Activated naive CD4-positive, alpha-beta T cell treated with anti-CD3 and anti-CD28 coated beads, Interleukin-2, amount 50 U/mL, for 16 hours (primary cell): ENCODE results near the gene ATP2B3.

Source experiments
- DNase-seq: peaks from one replicate; pipeline ENCODE4 v3.0.0-alpha.2; 2020

ATP2B3 gene

DNA sequence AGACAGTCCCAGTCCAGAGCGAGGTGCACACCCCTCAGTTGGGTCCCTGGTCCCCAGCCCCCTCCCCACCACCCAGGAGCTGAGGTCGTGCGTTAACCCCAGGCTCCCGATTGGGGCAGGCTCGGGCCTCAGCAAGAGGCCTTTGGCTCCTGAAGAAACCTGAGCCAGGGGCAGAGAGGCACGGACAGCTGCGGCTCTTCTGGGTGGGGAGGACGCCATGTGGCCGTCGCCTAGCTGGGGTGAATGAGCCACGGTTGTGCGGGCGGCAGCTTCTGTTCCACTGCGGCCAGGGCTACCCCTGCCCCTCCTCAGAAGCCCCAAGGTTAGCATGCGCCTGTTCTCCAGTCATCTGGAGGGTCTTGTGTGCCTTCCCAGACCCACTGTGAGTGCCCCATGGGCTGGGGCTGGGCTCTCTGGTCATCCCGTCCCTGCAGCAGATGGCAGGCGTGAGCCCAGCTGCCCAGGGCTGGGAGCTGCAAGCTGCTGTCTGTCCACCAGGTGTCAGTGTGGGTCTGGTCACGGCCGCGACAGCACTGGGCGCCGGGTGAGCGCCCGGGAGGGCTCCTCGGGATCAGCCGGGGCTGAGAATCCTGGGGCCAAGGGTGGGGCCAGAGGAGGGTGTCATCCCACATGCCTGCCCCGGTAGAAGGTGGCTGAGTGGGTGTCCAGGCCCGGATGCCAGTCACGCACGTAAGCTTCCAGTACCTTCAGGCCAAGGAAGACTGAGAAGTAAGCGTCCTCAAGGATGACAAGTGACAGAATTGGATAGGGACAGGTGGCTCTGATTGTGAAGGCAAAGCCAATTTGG, 21.9 kb downstream of the ATP2B3 start:
- DNase-seq = peak; percentile 58

DNA sequence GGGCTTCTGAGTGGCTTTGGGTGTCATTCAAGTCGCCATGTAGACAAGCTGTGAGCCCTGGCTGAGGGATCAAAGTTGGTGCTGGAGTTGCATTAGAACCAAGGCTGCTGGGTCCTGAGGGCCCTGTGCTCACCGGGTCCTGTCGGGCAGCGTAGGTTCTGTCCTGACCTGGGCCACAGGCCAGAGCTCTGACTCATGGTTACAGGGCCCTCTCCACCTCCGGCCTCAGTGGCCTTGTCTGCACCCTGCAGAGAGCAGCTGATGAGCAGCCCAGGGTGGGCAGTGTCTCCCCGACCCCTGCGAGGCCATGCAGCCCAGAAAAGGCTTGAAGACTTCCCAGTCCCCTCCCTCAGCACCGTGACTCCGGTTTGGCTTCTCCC, 22.5 kb downstream of the ATP2B3 start:
- DNase-seq = no peak

DNA sequence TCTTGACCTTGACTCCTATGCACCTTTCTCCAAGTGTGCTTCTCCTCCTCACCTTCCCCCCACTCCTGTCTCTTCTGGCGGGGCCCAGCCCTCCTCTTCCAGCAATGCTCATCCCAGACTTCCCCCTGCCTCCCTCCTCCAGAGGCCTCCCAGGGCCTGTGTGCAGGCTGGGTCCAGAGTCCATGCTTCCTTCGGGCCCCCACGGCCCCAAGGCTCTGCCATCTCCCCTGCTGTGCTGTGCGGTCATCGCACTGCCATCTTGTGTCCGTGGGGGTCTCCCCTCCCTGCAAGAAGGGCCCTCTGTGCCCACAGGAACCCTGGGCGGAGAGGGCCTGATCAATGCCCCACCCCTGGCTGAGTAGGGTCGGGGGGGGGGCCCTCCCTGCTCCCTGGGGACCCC, 27.3 kb downstream of the ATP2B3 start:
- DNase-seq = no peak

DNA sequence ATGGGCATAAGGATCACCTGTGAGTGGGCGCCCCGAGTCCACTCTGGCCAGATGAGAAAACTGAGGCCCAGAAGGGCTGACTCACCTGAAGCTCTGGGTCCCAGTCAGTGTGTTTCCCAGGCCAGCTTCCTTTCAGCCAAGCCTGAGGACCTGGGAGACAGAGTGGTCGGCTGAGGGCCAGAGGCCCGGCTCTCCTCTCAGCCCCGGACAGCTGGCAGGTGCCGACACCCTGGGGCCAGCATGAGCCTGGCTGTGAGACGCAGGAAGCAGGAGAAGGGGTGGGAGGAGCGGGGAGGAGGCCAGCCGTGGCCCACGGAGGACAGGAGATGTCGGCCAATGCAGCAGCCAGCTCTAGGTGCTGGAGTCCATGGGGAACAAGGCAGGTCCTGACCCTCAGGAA, 28.9 kb downstream of the ATP2B3 start:
- no peak for DNase-seq

DNA sequence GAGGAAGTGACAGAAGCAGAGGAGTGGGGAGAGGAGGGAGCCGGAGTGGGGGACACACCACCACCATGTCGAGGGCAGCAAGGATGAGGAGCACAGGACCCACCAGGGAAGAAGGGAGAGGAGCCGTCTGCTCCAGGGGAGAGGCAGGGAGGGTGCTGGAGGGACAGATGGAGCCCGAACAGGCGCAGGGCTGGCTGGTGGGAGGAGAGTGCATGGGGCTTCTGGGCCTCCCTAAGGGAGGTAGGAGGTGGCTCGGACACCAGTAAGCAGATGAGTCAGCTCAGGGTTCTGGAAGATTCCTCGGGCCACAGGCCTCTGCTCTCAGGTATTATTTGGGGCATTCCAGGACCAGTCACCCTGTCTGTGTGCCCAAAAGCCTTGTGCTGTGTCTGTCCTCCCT, 29.8 kb downstream of the ATP2B3 start:
- DNase-seq = no peak

DNA sequence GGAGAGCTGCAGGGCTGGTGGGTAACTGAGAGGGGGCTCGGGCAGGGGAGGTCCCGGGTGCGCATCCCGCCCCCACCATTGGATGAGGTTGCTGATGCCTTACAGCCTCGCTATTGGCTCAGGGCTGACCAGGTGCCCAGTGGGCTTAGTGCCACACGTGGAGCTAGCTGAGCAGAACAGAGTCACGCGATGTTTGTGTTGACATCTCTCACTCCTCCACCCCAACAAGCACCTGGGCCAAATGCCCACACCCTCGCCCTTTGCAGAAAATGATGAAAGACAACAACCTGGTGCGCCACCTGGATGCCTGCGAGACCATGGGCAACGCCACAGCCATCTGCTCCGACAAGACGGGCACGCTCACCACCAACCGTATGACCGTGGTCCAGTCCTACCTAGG, 31.8 kb downstream of the ATP2B3 start:
- DNase-seq = no peak

DNA sequence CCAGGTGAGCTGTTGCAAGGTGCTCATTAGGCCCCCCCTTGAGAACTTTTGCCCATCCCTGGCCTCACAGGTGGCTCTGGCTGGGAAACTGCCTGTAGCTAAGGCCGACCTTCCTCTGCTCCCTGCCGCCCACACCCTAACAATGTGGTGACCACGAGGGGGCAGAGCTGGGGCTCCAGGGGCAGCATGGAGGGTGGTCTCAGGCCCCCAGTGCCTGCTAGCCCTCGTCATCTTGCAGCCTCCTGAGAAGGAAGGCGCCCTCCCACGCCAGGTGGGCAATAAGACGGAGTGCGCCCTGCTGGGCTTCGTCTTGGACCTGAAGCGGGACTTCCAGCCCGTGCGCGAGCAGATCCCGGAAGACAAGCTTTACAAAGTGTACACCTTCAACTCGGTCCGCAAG, 32.4 kb downstream of the ATP2B3 start:
- DNase-seq = no peak

DNA sequence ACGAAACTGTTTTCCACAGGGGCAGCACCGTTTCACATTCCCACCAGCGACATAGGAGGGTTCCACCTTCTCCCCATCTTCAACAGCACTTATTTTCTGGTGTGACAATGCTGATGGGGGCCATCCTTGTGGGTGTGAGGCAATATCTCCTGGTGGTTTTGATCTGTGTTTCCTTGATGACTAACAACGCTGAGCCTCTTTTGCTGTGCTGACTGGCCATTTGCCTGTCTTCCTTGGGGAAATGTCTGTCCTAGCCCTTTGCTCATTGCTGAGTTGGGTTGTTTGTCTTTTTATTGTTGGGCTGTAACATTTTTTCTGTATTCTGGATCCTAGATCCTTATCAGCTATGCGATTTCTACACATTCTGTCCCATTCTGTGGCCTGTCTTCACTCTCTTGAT, 33.7 kb downstream of the ATP2B3 start:
- DNase-seq = no peak

DNA sequence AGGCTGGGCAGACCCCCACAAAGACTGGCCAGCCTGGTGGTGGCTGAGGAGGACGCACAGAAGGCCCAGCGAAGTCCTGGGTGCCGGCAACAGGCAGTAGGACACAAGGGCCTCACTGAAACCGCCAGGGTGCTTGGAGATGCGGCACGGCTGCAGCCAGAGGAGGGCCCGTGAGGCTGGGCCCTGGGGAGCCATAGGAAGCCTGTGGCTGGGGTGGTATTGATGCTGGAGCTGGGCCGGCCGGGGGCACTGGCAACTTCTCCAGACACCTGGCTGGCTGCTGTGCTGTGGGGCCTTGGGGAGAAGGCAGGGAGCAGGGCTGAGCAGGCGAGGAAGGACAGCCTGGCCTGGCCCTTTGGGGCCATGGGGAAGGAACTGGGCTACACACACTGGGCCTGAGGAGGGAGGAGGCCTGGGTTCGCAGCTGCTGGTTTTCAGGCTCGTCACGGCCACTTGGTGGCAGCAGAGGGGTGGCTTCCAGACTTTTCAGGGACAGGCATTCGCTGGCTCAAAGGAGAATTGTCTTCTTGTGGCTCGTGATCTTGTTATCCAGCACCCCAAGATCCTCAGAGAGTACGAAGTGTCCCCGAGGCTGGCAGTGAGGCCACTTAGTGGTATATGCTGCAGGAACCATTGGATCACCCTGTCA, 37.2 kb downstream of the ATP2B3 start:
- DNase-seq = peak; percentile 65

DNA sequence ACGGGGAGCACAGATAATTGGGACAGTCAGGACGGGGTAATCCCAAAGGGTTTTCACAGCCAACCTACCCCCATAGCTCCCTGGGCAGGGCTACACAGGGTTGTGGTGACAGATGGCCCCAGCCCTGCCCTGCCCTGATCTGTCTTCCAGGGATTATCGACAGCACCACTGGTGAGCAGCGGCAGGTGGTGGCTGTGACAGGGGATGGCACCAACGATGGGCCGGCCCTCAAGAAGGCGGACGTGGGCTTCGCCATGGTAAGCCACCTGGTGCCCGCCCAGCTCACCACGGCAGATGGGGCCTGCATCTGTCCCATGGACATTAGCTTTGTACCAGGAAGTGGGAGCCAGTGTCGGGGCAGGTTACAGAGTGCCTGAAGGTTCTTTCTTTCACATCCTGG, 39.3 kb downstream of the ATP2B3 start:
- no peak for DNase-seq

DNA sequence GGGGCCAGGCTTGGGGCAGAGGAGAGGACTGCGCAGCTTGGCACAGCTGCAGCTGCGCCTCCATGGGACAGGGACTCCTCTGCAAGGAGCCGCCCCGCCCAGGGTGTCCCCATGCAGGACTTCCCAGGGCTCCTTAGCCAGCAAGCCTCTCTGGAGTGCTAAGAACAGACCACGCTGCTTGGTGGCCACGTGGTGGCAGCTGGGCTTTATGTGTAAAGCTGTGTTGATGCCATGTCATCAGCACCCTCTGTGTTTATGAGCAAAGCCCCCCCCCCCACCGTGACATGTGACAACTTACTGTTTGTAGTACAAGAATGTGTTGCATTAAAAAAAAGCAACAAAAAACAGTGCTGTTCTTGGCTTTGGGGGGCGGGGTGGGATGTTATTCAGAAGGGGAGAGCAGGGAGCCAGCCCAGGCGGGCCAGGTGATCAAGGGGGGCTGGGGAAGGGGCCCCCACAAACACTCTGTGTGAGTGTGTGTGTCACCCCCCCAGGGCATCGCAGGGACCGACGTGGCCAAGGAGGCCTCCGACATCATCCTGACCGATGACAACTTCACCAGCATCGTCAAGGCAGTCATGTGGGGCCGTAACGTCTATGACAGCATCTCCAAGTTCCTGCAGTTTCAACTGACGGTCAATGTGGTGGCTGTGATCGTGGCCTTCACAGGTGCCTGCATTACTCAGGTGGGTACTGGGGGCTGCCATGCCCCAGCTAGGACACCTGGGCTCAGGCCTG, 40.3 kb downstream of the ATP2B3 start:
- no peak for DNase-seq

DNA sequence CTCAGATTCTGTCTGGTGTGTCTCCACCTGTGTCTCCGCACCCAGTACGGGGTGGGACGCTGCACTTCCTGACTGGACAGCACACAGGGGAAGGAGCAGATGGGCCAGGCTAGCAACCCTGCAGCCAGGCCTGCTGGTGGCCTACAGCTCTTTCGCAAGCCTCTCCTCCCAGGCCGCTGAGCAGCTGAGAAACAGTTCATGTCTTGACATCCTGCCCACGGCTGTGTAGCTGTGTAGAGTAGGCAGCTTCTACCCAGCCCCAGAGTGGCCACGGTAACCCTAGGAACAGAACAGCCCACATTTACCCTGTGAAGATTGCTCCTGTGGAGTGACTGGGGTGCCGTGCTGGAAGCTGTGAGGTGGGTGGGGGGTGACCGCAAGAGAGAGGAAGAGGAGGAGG, 42.6 kb downstream of the ATP2B3 start:
- no peak for DNase-seq

DNA sequence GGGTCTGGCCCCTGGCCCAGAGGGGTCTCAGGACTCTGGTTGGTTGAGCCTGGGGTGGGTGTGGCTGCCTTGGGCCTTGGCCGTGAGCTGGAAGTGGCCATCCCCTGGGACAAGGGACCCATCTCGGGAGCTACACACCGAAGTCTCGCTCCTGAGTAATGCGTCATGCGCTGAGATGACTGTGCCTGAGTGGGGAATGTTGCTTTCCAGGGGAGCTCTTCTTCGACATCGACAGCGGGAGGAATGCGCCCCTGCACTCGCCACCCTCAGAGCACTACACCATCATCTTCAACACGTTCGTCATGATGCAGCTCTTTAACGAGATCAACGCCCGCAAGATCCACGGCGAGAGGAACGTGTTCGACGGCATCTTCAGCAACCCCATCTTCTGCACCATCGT, 43.0 kb downstream of the ATP2B3 start:
- no peak for DNase-seq

DNA sequence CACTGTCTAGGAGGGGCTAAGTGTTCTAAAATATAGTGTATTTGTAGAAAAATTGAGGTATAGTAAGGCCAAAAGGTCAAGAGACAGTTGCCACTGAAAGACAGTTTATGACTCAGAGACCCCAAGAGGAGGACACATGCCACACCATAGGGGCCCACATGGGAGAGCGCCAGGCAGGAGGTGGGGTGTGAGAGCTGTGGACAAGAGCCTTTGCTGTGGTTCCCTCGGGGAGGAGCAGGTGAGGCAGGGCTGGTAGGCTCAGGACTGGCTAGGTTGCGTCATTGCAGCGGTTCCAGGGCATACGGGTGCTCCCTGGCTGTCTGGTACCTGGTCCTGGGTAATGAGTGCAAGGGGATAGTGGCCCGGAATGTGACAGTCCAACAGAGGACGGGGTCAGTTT, 43.9 kb downstream of the ATP2B3 start:
- no peak for DNase-seq

DNA sequence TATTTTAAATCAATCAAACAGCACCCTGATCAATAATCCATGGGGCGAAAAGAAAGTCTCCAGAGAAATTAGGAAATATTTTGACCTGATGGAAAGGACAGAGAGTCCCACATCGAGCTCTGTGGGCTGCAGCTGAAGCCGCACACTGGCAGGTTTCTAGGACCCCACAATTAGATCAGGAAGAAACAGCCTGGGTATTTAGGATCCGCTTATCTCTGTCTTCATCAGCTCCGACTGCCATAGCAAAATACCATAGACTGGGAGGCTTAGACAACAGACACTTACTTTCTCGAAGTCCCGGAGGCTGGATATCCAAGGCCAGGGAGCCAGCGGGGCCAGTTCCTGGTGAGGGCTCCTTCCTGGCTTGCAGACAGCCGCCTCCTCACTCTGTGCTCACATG, 45.1 kb downstream of the ATP2B3 start:
- no peak for DNase-seq

DNA sequence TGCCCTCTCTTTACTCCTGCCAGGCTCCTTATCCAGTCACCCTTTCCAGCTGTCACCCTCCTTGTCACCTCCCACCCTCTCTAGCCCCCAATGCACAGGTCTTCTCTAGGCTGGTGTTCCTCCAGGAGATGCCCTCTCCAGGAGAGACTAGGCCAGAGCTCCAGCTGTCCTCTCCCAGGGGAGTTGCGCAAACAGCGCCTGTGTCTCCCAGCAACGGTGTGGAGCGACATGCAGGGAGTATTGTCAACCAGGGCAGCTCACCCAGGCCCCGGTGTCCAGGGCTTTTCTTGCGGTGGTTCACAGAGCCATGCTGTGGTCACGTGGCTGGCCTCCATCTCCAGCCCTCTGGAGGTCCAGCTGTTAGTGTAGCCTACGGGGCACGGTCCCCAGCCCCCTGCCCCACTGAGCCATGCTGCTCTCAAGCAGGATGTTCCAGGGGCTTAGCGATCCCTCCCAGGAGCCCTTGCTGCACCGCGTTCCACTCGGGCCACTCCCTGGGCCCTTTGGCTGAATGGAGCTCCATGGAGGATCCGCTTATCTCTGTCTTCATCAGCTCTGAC, 46.7 kb downstream of the ATP2B3 start:
- no peak for DNase-seq

DNA sequence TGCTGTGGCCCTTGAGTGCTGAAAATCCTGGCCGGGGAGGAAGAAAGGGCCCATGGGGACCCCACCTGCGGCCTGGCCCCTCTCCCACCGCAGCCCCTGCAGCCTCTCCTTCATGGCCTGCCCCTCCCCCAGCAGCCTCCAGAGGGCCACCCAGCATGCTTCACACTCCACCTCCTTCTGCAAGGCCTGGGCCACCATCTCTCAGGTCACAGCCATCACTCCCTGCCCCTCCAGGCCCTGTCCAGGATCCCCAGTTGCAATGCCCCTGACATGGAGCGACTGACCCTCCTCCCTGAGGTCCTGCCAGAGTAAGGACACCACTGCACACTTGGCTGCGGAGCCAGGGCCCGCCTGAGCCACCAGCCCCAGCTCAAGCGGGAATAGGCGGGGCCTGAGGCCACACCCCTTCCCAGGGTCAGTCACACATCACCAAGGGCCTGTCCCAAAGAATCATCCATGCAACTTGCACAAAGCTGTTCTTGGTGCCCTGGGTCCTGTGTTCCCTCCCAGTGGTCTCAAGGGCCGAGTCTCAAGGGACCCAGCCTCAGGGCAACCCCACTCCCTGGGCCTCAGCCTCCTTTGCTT, 48.6 kb downstream of the ATP2B3 start:
- DNase-seq = no peak

DNA sequence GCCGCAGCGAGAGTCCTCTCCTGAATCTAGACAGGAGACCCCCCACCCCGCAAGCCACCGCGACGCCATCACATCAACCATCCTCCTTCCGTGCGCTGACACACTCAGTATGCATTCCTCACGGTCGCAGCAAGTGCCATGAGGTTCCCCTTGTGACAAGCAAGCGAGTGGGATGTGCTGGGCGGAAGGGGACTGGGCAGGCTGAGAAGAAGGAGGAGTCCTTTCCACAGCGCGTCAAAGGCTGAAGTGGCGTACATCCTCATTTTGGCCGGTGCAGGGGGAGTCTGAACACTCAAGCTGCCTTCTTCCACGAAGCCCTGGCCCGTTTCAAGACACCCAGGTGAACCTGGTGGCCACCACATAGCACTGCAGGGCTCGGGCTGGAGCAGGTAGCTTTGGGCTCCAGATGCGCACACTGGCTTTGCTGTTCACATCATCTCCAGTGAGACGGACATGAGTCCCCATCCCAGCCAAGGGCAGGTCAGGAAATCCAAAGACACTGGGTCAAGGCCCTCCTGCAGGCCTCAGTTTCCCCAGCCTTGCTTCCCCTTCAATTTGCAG, 51.1 kb downstream of the ATP2B3 start:
- DNase-seq = no peak

DNA sequence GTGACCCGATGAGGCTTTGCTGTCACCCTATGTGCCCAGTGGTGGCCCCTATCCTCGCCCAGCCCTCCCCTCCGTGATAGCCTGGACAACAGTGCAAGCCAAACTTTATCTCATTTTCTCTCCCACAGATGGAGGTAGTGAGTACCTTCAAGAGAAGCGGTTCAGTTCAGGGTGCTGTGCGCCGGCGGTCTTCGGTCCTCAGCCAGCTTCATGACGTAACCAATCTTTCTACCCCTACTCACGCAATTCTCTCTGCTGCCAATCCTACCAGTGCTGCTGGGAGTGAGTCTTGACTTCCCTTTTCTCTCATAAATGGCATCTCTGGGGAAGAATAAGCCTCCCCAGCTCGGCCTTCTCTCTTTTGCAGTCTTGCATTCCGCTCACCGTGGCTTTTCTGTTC, 52.0 kb downstream of the ATP2B3 start:
- no peak for DNase-seq

DNA sequence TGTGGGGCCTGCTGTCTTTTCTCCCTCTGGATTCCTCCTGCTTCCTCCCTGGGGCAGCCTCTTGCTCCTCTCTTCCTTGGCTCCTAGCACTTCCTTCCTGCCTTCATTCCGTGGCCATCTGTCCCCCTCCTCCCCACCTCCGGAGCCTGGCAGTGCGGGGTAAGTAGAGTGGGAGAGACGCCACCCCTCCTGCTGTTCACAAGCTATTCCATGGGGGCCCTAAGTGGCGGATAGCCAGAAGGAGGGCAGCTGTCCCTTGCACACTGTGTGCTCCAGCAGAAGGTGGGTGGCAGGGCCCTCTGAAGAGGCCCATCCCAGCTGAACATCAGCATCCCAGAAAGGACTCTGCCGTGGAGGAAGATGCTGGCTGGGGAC, 54.1 kb downstream of the ATP2B3 start:
- DNase-seq = no peak

DNA sequence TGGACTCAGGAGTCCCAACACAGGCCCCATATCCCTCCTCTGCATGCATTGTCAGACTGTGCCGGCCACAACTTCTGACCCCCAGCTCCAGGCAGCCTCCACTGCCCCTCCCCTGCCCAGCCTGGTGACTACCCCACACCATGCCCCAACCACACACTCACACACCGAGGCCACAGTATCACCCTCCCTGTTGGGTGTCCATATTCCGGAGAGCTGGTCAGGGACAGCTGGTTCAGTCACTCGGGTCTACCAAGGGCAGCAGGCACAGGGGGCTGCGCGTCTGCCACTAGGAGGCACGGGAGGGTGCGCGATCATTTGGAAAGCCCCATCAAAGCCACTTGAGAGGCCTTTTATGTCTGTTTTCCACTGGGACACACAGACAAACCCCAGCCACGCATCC, 55.2 kb downstream of the ATP2B3 start:
- no peak for DNase-seq

DNA sequence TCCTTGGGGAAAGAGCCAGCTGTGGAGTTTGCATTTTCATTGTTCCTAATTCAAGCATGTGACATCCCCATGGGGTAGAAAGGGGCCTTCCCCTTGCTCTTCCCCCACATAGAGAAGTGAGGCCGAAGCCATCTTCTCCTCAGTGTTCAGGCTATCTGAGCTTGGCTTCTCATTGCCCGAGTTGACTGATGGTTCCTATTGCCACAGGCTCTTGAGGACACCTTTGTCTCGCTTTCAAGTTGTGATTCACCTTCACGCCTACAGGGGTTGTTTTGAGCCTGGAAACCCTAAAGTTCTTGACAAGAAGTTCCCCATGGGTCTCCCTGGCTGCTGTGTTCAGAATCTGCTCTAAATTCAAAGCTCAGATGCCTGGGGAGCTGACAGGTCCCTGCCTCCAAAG, 56.5 kb downstream of the ATP2B3 start:
- no peak for DNase-seq

DNA sequence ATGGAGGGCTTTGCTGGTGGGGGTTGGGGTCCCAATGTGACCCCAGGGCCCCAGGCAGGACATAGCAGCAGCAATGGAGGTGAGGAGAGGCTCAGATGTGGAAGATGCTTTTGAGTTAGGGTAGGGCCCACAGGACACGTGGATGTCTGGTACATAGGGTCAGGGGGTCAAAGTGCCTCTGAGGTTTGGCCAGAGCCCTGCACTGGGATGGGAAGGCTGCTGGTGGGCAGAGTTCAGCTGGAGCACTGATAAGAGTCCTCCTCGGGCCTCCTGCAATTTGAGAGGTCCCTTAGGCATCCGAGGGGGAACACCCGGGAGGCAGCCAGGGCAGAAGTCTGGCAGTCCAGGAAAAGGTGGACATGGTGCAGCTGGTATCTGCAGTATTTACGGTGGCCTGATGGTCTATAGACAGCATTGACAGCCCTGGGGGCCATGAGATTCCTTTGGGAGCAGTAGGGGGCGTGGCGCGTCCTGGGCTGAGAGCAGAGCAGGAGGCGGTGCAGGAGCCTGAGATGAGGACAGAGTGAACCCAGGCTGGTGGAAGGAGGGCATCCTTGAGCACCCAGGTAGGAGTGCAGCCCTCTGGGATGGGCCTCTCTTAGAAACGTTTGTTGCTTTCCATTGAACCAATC, 58.9 kb downstream of the ATP2B3 start:
- no peak for DNase-seq
